ENCODE measurements around the gene FOXP1. TPM values are rescaled to one million over a fixed set of nuclear protein-coding genes. Genes with fewer than 3 reads are reported as not detected.

The FOXP1 gene
- total RNA-seq, 1 experiment from 2014 or later = 75.3 TPM

DNA sequence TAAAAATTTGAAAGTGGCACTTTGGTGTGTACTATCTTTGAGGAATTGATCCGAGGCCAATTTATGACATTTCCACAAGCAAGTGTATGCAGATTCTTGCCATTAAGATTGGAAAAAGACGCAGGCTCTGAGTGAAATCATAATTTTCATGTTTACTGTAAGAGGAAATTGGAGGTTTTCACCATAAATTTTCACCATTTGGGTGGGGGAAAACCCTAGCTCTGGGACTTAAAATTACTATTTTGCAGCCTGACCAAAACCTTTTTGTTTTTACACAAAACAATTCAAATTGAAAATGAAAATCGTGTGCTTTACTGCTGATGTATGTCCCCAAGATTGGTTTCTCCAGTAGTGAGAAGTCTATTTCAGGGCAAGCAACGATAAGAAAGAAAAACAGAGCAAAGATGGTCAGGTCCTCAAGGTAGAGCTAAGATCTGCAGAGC lies 282.6 kb downstream of the FOXP1 start:
- H2AFZ ChIP-seq (ENCODE audit: low read length) = no peak overlapping the region
- peaks cover 3 to 25% (median 21%) of the 10 kb centered on the region in 3 experiments; a peak in 6 of 7 replicates for H3K36me3 Mint-ChIP-seq (ENCODE audit: insufficient read depth in 1 of 3, low read depth in 3 of 3)
- DNase-seq = no peak
- H3K23me2 ChIP-seq (ENCODE audit: insufficient read length, low read depth, low read length, poor library complexity, severe bottlenecking) = peaks cover 9% of the 10 kb centered on the region
- no peak overlapping the region for H3T11ph ChIP-seq (ENCODE audit: low read length)
- H3K23ac ChIP-seq (ENCODE audit: insufficient read length, low read depth, low read length) = no peak overlapping the region
- peaks cover 4% of the 10 kb centered on the region; the same call in 1 of the 2 replicates for H3K79me2 ChIP-seq (ENCODE audit: insufficient read depth, low read length)
- H3K27ac ChIP-seq (ENCODE audit: insufficient read length, low read depth, low read length) = no peak overlapping the region
- H2BK20ac ChIP-seq (ENCODE audit: low read depth, low read length, poor library complexity, severe bottlenecking) = no peak overlapping the region
- no peak overlapping the region for H2BK15ac ChIP-seq (ENCODE audit: low read depth, low read length)
- no peak overlapping the region for H3K9ac ChIP-seq (ENCODE audit: extremely low read depth, insufficient read length, low read length)
- no peaks in the 10 kb centered on the region for H3K27me3 Mint-ChIP-seq (ENCODE audit: low read depth)
- H4K8ac ChIP-seq (replicated peaks; ENCODE audit: insufficient read length, low read depth, low read length) = no peak overlapping the region
- H4K5ac ChIP-seq (ENCODE audit: insufficient read length, low read depth, low read length) = no peak overlapping the region
- no peak overlapping the region for H3K56ac ChIP-seq (ENCODE audit: insufficient read length, low read depth, low read length)
- H2BK5ac ChIP-seq (ENCODE audit: insufficient read length, low read length) = no peak overlapping the region
- H3K18ac ChIP-seq (ENCODE audit: insufficient read length, low read depth, low read length) = no peak overlapping the region
- H3K27ac Mint-ChIP-seq = peak overlapping the region; percentile 66 to 83 (median 72); a peak in 4 of 7 replicates
- H4K20me1 ChIP-seq (ENCODE audit: control insufficient read depth, insufficient read depth, insufficient read length) = no peaks in the 10 kb centered on the region
- TF ChIP-seq, protein P1, sequence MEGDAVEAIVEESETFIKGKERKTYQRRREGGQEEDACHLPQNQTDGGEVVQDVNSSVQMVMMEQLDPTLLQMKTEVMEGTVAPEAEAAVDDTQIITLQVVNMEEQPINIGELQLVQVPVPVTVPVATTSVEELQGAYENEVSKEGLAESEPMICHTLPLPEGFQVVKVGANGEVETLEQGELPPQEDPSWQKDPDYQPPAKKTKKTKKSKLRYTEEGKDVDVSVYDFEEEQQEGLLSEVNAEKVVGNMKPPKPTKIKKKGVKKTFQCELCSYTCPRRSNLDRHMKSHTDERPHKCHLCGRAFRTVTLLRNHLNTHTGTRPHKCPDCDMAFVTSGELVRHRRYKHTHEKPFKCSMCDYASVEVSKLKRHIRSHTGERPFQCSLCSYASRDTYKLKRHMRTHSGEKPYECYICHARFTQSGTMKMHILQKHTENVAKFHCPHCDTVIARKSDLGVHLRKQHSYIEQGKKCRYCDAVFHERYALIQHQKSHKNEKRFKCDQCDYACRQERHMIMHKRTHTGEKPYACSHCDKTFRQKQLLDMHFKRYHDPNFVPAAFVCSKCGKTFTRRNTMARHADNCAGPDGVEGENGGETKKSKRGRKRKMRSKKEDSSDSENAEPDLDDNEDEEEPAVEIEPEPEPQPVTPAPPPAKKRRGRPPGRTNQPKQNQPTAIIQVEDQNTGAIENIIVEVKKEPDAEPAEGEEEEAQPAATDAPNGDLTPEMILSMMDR (conservative IDR thresholded peaks at IDR 0.05) = no peak
- peaks cover 73 to 88% of the 10 kb centered on the region in 2 experiments for H3K4me1 Mint-ChIP-seq
- no peak overlapping the region for H4K91ac ChIP-seq (ENCODE audit: insufficient read length, low read depth, low read length)
- no peak overlapping the region; the same call in 1 of the 2 replicates for H3K14ac ChIP-seq (ENCODE audit: insufficient read depth, low read length)
- H3K79me1 ChIP-seq (ENCODE audit: insufficient read depth, low read depth, low read length, poor library complexity, severe bottlenecking) = no peaks in the 10 kb centered on the region
- H3K4ac ChIP-seq (ENCODE audit: low read depth, low read length) = no peak overlapping the region
- no CpG with 5 or more reads among the region's 4 CpGs for WGBS (ENCODE audit: extremely low coverage, insufficient read length, low lambda C conversion rate)
- H3K9me3 Mint-ChIP-seq = no peaks in the 10 kb centered on the region
- H3K4me3 Mint-ChIP-seq = no peak overlapping the region; a peak in 1 of 5 replicates
- H3K4me1 ChIP-seq (ENCODE audit: insufficient read depth, low read length) = peaks cover 11% of the 10 kb centered on the region
- H2AK5ac ChIP-seq (ENCODE audit: insufficient read length, low read length) = no peak overlapping the region
- no peak overlapping the region for H2BK12ac ChIP-seq (ENCODE audit: insufficient read length, low read depth, low read length)
- no peaks in the 10 kb centered on the region; the same call in 1 of the 2 replicates for H3K27me3 ChIP-seq (ENCODE audit: insufficient read depth, low read length)
- no peak overlapping the region for H2BK120ac ChIP-seq (ENCODE audit: low read depth, low read length, poor library complexity, severe bottlenecking)
- no peaks in the 10 kb centered on the region for H3K9me3 ChIP-seq (ENCODE audit: control insufficient read depth, low read depth, low read length)
- no peak overlapping the region for H3K4me2 ChIP-seq (ENCODE audit: insufficient read depth, insufficient read length, low read length)

Measured in H9 (cell line).